Neural progenitor cell (in vitro differentiated cells): ENCODE measurements around the gene EPHB6.

Source experiments
- EZH2 ChIP-seq: fragments of 200-600 bp; sonication (generic); IDR thresholded peaks from 2 replicates; pipeline ENCODE4 v1.6.1; 2017; ENCODE audit warnings: antibody characterized with exemption, mild to moderate bottlenecking, moderate library complexity
- EZH2phosphoT487 ChIP-seq: fragments of 200-600 bp; sonication (generic); IDR thresholded peaks from 2 replicates; pipeline ENCODE4 v1.6.1; 2017; ENCODE audit warnings: antibody characterized with exemption
- TF ChIP-seq, protein P1 (sequence below): fragments of 200-600 bp; sonication (generic); IDR thresholded peaks from 2 replicates; pipeline ENCODE4 v1.5.1; 2017; ENCODE audit warnings: antibody characterized with exemption, mild to moderate bottlenecking

DNA sequence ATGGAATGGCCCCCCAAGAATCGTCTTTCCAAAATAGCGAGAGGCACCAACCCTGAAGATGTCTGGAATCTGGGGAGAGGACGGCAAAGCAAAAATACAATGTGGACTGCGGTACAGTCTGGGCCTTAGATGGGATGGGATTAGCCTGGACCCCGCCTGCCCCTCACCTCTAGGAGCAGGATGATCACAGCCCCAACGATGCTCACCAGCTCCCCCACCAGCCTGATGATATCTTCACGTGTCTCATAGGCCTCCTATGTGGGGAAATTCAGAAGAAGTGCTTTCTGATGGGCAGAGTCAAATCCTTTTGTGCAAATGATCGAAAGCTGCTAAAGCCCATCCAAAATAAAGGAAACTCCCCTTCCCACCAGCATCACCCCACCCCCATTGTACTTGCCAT is 60.4 kb downstream of the EPHB6 start:
- TF ChIP-seq, protein P1, sequence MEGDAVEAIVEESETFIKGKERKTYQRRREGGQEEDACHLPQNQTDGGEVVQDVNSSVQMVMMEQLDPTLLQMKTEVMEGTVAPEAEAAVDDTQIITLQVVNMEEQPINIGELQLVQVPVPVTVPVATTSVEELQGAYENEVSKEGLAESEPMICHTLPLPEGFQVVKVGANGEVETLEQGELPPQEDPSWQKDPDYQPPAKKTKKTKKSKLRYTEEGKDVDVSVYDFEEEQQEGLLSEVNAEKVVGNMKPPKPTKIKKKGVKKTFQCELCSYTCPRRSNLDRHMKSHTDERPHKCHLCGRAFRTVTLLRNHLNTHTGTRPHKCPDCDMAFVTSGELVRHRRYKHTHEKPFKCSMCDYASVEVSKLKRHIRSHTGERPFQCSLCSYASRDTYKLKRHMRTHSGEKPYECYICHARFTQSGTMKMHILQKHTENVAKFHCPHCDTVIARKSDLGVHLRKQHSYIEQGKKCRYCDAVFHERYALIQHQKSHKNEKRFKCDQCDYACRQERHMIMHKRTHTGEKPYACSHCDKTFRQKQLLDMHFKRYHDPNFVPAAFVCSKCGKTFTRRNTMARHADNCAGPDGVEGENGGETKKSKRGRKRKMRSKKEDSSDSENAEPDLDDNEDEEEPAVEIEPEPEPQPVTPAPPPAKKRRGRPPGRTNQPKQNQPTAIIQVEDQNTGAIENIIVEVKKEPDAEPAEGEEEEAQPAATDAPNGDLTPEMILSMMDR: no peak
- TF ChIP-seq EZH2: no peak
- TF ChIP-seq EZH2phosphoT487: no peak
